Ovary (tissue), 3 donors: Measurements from ENCODE around the gene CDKL2.

ENCODE experiments used
- EP300 ChIP-seq: sonication (generic); formaldehyde crosslinking; IDR thresholded peaks from one replicate; pipeline ENCODE4 v1.6.1; 2017; ENCODE audit warnings: antibody characterized with exemption
- POLR2A ChIP-seq: fragments of 450-650 bp; IDR thresholded peaks from one replicate; pipeline ENCODE4 v1.6.1; 2017; ENCODE audit warnings: antibody characterized with exemption, mild to moderate bottlenecking, moderate library complexity
- TF ChIP-seq, protein P1 (sequence below), 3 donors: fragments of 450-650 bp in 2 of 3; fragments of 200-600 bp in 1 of 3; IDR thresholded peaks; one replicate each; pipeline versions ENCODE4 v1.5.1 to v1.8.0; 2016 to 2022; ENCODE audit warnings: antibody characterized with exemption in 3 of 3, mild to moderate bottlenecking in 1 of 3
- donor health status: DM: no; HTN: no; CAD: no.

DNA sequence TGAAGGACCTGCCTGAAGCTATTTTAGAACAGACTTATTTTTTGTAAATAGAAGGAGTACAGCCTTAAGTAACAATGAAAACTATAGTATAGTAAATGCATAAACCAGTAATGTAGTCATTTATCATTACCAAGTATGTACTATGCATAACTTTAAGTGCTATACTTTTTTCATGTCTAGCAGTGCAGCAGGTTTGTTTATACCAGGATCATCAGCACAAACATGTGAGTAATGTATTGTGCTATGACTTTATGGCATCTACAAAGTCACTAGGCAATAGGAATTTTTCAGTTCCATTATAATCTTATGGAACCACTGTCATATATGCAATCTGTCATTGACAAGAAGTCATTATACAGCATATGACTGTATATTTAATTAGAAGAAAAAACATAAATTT is 77.9 kb downstream of the CDKL2 start:
- TF ChIP-seq, protein P1, sequence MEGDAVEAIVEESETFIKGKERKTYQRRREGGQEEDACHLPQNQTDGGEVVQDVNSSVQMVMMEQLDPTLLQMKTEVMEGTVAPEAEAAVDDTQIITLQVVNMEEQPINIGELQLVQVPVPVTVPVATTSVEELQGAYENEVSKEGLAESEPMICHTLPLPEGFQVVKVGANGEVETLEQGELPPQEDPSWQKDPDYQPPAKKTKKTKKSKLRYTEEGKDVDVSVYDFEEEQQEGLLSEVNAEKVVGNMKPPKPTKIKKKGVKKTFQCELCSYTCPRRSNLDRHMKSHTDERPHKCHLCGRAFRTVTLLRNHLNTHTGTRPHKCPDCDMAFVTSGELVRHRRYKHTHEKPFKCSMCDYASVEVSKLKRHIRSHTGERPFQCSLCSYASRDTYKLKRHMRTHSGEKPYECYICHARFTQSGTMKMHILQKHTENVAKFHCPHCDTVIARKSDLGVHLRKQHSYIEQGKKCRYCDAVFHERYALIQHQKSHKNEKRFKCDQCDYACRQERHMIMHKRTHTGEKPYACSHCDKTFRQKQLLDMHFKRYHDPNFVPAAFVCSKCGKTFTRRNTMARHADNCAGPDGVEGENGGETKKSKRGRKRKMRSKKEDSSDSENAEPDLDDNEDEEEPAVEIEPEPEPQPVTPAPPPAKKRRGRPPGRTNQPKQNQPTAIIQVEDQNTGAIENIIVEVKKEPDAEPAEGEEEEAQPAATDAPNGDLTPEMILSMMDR (IDR thresholded peaks at IDR 0.05) = no peak
- no peak for TF ChIP-seq EP300
- TF ChIP-seq POLR2A = no peak
